SK-N-SH (cell line): ENCODE data around the gene CATSPERD. TPM values are rescaled to one million over a fixed set of nuclear protein-coding genes. Genes with fewer than 3 reads are reported as not detected.

Source experiments
- CTCF ChIA-PET: fragments of 300-600, 350-600 bp; formaldehyde crosslinking; extraction: SDS; loops from one replicate; lab custom pipeline; 2021; lab: Yijun Ruan, JAX
- POLR2A ChIA-PET: fragments of 350-600 bp; sonication (Branson Sonifier 250); formaldehyde crosslinking; extraction: SDS; loops from one replicate; lab custom pipeline; 2020; ENCODE audit warnings: antibody characterized with exemption, inconsistent platforms; lab: Yijun Ruan, JAX
- DNase-seq: peaks from one replicate; pipeline ENCODE4 v3.0.0; 2012
- H2AFZ ChIP-seq: fragments of 200-600 bp; sonication (generic); 2 replicates; pipeline ENCODE4 v1.8.1; 2016; ENCODE audit warnings: antibody characterized with exemption, mild to moderate bottlenecking, low read depth
- H3F3A ChIP-seq: fragments of 200-600 bp; sonication (generic); replicated peaks from 2 replicates; pipeline ENCODE3; 2016; ENCODE audit warnings: antibody characterized with exemption, mild to moderate bottlenecking; ENCODE audit not compliant: insufficient read depth
- H3K27ac ChIP-seq, 2 experiments: fragments of 200-500 bp in 1 of 2; fragments of 200-600 bp in 1 of 2; sonication (Bioruptor generic) in 1 of 2; sonication (generic), shearing (Covaris generic) in 1 of 2; 2 replicates each; pipeline versions ENCODE4 v1.5.1 to v1.6.1; 2014 to 2016; ENCODE audit warnings: low read depth in 2 of 2, inconsistent platforms in 1 of 2, low read length in 1 of 2, mild to moderate bottlenecking in 1 of 2, mixed read lengths in 1 of 2
- H3K27me3 ChIP-seq: fragments of 200-600 bp; sonication (generic), shearing (Covaris generic); 2 replicates; pipeline ENCODE4 v1.6.1; 2016; ENCODE audit warnings: mixed run types; ENCODE audit not compliant: insufficient read depth
- H3K36me3 ChIP-seq, 2 experiments: fragments of 200-500 bp in 1 of 2; fragments of 200-600 bp in 1 of 2; sonication (Bioruptor generic) in 1 of 2; sonication (generic) in 1 of 2; replicated peaks in 1 of 2; 2 replicates each; pipeline versions ENCODE3 to v1.5.1; 2014 to 2016; ENCODE audit warnings: low read length in 1 of 2, mild to moderate bottlenecking in 1 of 2; ENCODE audit not compliant: insufficient read depth in 2 of 2, control insufficient read depth in 1 of 2
- H3K4me1 ChIP-seq, 2 experiments: fragments of 200-500 bp in 1 of 2; fragments of 200-600 bp in 1 of 2; sonication (Bioruptor generic) in 1 of 2; sonication (generic), shearing (Covaris generic) in 1 of 2; 2 replicates each; pipeline versions ENCODE4 v1.5.1 to v1.6.1; 2014 to 2016; ENCODE audit warnings: low read depth in 1 of 2, low read length in 1 of 2, mixed run types in 1 of 2; ENCODE audit not compliant: insufficient read depth in 2 of 2, control insufficient read depth in 1 of 2
- H3K4me2 ChIP-seq: fragments of 200-600 bp; sonication (generic), shearing (Covaris generic); 2 replicates; pipeline ENCODE4 v1.6.1; 2017; ENCODE audit warnings: mixed run types
- H3K4me3 ChIP-seq, 2 experiments: fragments of 200-500 bp in 1 of 2; fragments of 200-600 bp in 1 of 2; sonication (Bioruptor generic) in 1 of 2; sonication (generic), shearing (Covaris generic) in 1 of 2; 2 replicates each; pipeline versions ENCODE4 v1.5.1 to v1.8.1; 2014 to 2016; ENCODE audit warnings: low read depth in 2 of 2, inconsistent platforms in 1 of 2, low read length in 1 of 2, mild to moderate bottlenecking in 1 of 2, mixed read lengths in 1 of 2, moderate library complexity in 1 of 2
- H3K79me2 ChIP-seq: fragments of 200-600 bp; sonication (generic); 2 replicates; pipeline ENCODE4 v1.8.1; 2017; ENCODE audit warnings: mild to moderate bottlenecking; ENCODE audit not compliant: insufficient read depth
- H3K9ac ChIP-seq: fragments of 200-600 bp; sonication (generic); 2 replicates; pipeline ENCODE4 v1.6.1; 2017; ENCODE audit warnings: mixed run types
- H3K9me2 ChIP-seq: fragments of 200-600 bp; sonication (generic); 2 replicates; pipeline ENCODE4 v1.6.1; 2017; ENCODE audit warnings: mixed run types
- H3K9me3 ChIP-seq: fragments of 200-600 bp; sonication (generic); 2 replicates; pipeline ENCODE4 v1.6.1; 2017; ENCODE audit warnings: mixed run types, mild to moderate bottlenecking, moderate library complexity
- H4K20me1 ChIP-seq: fragments of 200-600 bp; sonication (generic); 2 replicates; pipeline ENCODE4 v1.6.1; 2017; ENCODE audit warnings: mild to moderate bottlenecking, mixed run types; ENCODE audit not compliant: insufficient read depth
- FOXJ3 ChIP-seq: sonication (generic); formaldehyde crosslinking; IDR thresholded peaks from 2 replicates; pipeline ENCODE4 v1.5.1; 2020; ENCODE audit warnings: mild to moderate bottlenecking, missing genetic modification reagents
- JUND ChIP-seq: IDR thresholded peaks from 2 replicates; pipeline ENCODE4 v1.4.0; 2012
- MAX ChIP-seq: IDR thresholded peaks from 2 replicates; pipeline ENCODE4 v1.4.0; 2012; ENCODE audit warnings: low read depth
- MEF2A ChIP-seq: IDR thresholded peaks from 2 replicates; pipeline ENCODE4 v1.4.0; 2012; ENCODE audit warnings: low read depth, borderline replicate concordance
- MXI1 ChIP-seq: IDR thresholded peaks from 2 replicates; pipeline ENCODE4 v1.6.1; 2012; ENCODE audit warnings: mild to moderate bottlenecking, low read depth, low read length, improper control_type of control experiment
- NFIC ChIP-seq: IDR thresholded peaks from 2 replicates; pipeline ENCODE4 v1.4.0; 2012; ENCODE audit warnings: borderline replicate concordance
- RCOR1 ChIP-seq: fragments of 150-350 bp; IDR thresholded peaks from 2 replicates; pipeline ENCODE4 v1.6.1; 2017; ENCODE audit warnings: antibody characterized with exemption, low read length
- RXRA ChIP-seq: IDR thresholded peaks from 2 replicates; pipeline ENCODE4 v1.4.0; 2012; ENCODE audit warnings: low read depth, mild to moderate bottlenecking, borderline replicate concordance
- TCF12 ChIP-seq: IDR thresholded peaks from 2 replicates; pipeline ENCODE4 v1.4.0; 2012
- USF1 ChIP-seq: IDR thresholded peaks from 2 replicates; pipeline ENCODE4 v1.4.0; 2012; ENCODE audit warnings: low read depth, borderline replicate concordance
- YY1 ChIP-seq: IDR thresholded peaks from 2 replicates; pipeline ENCODE4 v1.4.0; 2012; ENCODE audit warnings: low read depth, mild to moderate bottlenecking
- WGBS: methylation state at CpG from one replicate; pipeline ENCODE4 v1.1.6; 2017; ENCODE audit warnings: low lambda C conversion rate; 5-methylcytosine and 5-hydroxymethylcytosine counted together
- polyA plus RNA-seq, 3 experiments: library from polyadenylated mRNA; depleted of rRNA; stranded (reverse); fragments of >200 nt; gene quantifications; 2 replicates each; pipeline ENCODE4 v1.2.3, GENCODE V29; 2012

The CATSPERD gene
- polyA plus RNA-seq, 1 of the 3 experiments (the other 2 are of a cell fraction): not detected

- TF ChIP-seq NFIC (no peak), MAX (no peak), MEF2A (no peak), FOXJ3 (CRISPR knock-in tag) (no peak)
- no peak overlapping the region for H3K4me3 ChIP-seq
- no peak overlapping the region for H3K27ac ChIP-seq
- no peak overlapping the region for H3K4me2 ChIP-seq
- H2AFZ ChIP-seq: no peak overlapping the region
- H3K79me2 ChIP-seq: no peaks in the 10 kb centered on the region
- WGBS: 88% methylated on average over 4 of the region's 4 CpGs
- no peak overlapping the region for H3K9ac ChIP-seq
- peaks cover 0 to 4% of the 10 kb centered on the region in 2 experiments; a peak in 1 of 4 replicates for H3K4me1 ChIP-seq
- H3K9me2 ChIP-seq: no peaks in the 10 kb centered on the region
- no peak for DNase-seq
- no peaks in the 10 kb centered on the region for H4K20me1 ChIP-seq
- ChIA-PET POLR2A (interaction anchor here (2.5 kb wide), 1 partner anchor 17 kb away, joined by 7 read pairs; no protein-coding TSS in a partner anchor), CTCF (interaction anchor here (1.0 to 1.7 kb wide), 3 partner anchors 10 to 82 kb away, joined by 3 to 6 read pairs (median 5); no protein-coding TSS in a partner anchor)
- peaks cover 12% of the 10 kb centered on the region; the same call in 1 of the 2 replicates for H3K27me3 ChIP-seq
- H3K36me3 ChIP-seq: no peaks in the 10 kb centered on the region
- no peaks in the 10 kb centered on the region for H3K9me3 ChIP-seq
- H3F3A ChIP-seq: no peaks in the 10 kb centered on the region
Observed at GRCh38 chr19:5811117-5811516, 90.7 kb downstream of the CATSPERD start.

GRCh38 chr19:5814123-5814851, 93.8 kb downstream of the CATSPERD start:
- no peak overlapping the region for H3K9ac ChIP-seq
- H2AFZ ChIP-seq: no peak overlapping the region
- no peaks in the 10 kb centered on the region for H3K9me3 ChIP-seq
- peaks cover 23% of the 10 kb centered on the region; the same call in 1 of the 2 replicates for H3K27me3 ChIP-seq
- POLR2A ChIA-PET: interaction anchor here (1.5 kb wide), 1 partner anchor 14 kb away, joined by 5 read pairs; no protein-coding TSS in a partner anchor
- H3F3A ChIP-seq: no peaks in the 10 kb centered on the region
- H3K4me3 ChIP-seq: no peak overlapping the region
- 51% methylated on average over 5 of the region's 9 CpGs for WGBS
- no peaks in the 10 kb centered on the region for H3K9me2 ChIP-seq
- H3K4me1 ChIP-seq: no peaks in the 10 kb centered on the region
- no peaks in the 10 kb centered on the region for H3K79me2 ChIP-seq
- CTCF ChIA-PET: interaction anchor here (1.4 to 4.3 kb wide), 4 partner anchors 10 to 208 kb away, joined by 3 to 38 read pairs (median 6); partner anchors contain the start of gene NRTN
- H3K36me3 ChIP-seq: no peaks in the 10 kb centered on the region
- TF ChIP-seq MXI1: no peak
- TF ChIP-seq JUND: no peak
- TF ChIP-seq RXRA: no peak
- no peak for TF ChIP-seq USF1
- TF ChIP-seq MAX: no peak
- TF ChIP-seq YY1: no peak
- no peak for TF ChIP-seq TCF12
- TF ChIP-seq RCOR1: no peak
- no peaks in the 10 kb centered on the region for H4K20me1 ChIP-seq
- DNase-seq: no peak
- no peak overlapping the region for H3K27ac ChIP-seq
- H3K4me2 ChIP-seq: no peak overlapping the region
